Fibroblast of skin of back (primary cell): Measurements from ENCODE around the gene ANKRD35.

ENCODE experiments used
- DNase-seq: peaks from one replicate; pipeline ENCODE4 v3.0.0-alpha.2; 2013

ANKRD35 gene

DNA sequence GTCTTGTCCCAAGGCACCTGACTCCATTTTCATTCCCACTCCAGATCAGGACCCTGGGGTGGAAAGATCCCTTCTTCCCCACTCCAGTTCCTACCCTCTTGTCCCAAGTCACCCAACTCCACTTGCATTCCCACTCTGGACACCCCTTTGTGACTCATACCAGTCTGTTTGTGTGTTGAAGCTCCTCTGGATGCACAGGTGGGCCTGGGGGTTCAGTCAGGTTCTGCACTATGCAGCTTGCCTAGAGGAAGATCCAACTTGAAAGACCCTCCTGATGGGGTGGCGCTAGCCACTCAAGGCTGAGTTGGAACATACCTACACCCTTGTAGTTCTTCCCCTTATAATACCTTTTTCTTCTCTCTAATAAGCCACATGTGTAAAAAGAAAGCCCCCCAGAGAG, 9.8 kb upstream of the ANKRD35 start:
- no peak for DNase-seq

DNA sequence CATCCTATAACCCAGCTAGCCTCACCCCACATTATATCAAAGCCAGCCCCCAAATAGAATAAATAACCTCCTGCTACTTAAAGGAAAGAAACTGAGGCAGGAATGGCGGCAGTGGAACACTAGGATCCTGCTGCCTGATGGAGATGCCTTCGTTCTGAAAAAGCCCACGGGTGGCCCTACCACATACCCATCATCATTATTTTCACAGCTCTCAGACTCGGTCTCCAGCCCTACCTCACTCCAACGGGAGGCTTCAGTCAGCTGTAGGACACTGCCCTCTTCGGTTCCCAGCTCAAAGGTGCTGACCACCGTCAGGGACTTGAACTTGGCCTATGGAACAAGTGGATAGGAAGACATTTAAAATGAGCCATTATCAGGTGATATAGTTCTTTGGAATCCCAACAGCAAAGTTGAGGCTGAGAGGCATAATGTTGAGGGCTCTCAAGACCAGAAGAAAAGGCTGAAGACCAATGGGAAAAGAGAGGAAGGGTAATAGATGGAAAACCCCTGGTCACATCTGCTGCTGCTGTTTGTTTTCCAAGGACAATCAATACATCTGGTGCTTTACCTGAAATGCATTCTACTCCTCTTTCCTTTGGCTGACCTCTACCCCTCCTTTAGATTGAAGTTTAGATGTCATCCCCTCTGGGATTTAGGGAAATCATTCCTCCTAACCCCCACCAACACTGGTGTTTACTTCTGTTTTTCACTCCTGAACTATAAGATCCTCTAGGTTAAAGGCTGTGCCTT, 7.8 kb upstream of the ANKRD35 start:
- no peak for DNase-seq

DNA sequence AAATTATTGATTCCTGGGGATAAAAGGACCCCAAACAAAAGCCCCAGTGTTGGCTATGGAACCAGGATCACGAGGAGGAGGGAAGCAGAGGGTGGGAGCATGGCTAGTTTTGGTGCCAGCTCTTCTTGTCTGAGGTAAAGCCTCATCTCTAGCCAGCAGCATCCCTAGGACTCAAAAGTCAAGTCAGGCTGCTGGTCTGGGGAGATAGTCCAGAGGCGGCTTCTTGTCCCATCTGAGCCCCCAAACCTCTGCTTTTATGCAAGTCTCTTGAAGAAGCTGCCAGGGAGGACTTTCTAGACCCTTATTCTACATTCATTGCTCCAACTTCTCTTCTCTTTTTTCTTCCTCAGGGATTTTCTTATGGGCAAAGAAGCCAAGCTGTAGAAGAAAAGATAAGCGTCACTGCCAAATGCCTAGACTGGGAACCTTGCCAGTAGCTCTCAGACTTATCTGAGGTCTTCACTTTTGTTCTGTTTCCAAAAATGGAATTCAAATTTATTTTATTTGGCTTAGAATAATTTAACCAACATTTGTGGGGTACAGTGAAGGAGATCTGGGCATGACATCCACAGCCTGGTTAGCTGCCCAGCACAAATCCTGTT, 6.9 kb upstream of the ANKRD35 start:
- DNase-seq: peak; percentile 58

DNA sequence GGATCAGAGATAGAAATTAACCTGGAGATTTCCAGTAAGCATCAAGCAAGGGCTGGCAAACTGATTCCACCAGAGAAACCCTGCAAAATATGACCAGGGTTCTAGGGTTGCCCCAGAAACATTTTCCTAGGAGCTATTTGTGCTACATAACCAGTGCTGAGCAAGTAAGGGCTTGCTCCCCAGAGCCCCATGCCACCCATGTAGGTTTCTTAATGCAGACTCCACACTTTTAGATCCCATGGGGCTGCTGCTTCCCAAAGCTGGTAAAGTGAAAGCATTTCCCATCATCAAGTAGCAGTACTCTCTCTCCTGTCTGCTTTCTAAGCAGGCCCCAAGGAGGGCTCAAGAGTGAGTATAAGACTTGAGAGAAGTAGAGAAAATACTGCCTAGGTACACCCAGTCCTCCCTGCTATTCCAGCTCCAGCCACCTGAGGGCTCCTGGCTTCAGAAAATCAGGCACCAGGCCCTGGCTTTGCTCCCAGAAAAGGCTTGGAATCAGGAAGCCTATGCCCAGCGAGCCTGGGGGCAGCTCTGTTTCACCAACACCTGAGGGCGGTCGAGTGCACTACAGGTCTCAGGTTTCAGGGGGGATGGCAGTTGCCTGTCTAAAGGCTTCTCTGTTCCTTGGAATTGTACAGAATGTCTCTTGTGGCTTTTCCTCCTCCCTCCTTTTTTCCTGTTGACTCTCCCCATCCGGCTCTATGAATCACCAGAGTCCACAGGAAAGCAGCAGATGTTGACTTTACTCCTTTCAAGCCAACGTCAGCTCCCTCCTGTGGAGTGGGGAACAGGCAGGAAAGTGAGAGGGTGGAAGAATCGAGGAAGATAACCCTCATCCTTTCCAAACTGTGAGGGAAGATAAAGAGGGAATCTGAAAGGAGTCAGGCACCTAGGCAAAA, 6.2 kb upstream of the ANKRD35 start:
- DNase-seq: peak; percentile 99

DNA sequence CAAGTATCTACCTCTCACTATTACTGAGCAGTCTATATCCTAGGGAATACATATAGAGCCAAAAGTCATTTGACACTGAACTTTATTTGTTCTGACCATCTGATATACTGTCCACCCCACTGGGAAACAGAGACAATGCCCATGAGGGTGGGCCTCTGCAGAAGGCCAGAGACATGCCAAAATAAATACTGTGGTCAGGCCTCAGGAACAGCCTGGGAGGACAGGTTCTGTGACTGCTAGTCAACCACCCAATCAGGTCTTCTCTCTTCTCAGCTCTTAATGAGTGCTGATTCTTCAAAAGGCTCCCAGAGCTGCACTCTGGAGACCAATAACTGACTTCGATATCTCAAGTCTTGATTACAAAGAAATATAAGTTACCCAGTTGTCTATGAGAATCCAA, 5.5 kb upstream of the ANKRD35 start:
- peak; percentile 45 for DNase-seq

DNA sequence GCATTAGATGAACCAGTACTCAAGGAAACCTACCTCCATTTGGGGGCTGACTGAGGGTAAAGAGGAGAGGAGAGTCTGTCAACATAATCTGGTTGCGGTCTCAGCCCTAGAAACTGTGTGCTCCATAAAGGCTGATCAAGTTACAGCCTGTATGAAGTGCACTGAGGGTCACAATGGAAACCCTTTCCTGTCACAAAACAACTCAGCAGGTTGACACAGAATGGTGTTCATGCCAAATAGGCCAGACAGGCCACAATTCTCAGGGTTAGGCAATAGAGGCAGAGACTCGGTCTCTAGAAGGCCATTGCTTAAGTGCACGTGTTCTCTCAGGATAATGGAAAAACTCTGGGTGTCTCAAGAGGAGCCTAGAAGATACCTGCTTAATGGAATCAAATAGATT, 4.1 kb upstream of the ANKRD35 start:
- no peak for DNase-seq

DNA sequence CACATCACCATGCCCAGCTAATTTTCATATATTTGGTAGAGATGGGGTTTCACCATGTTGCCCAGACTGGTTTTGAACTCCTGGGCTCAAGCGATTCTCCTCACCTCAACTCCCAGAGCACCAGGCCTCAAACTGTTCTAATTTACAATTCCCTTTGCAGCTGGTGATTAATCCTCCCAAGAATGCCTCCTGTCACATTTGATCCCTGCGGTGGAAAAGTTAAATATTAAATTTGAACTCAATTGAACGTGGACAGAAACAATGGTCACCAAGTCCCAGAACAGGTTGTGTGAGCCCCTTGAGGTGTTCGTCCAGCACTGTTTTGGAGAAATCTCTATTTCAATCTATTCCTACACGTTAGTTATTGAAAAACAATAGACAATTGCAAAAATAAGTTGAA, 2.0 kb upstream of the ANKRD35 start:
- DNase-seq: no peak

DNA sequence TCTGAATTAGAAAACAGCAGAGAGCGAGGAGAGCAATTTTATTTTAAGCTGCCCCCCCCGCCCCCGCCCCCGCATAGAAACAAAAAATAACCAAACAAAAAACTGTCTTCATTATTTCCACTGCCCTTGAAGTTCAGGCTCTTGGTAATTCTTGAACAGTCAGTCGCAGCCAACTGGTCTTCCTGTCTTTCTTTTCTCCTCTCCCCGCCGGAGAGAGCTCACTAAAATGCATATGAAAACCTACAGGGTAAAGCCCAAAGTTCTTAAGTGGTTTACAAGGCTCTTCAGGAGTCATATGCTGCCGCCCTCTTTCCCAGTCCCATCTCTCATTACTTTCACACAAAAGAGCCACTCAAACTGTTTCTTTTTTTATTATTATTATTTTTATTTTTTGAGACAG, 1.1 kb upstream of the ANKRD35 start:
- no peak for DNase-seq

DNA sequence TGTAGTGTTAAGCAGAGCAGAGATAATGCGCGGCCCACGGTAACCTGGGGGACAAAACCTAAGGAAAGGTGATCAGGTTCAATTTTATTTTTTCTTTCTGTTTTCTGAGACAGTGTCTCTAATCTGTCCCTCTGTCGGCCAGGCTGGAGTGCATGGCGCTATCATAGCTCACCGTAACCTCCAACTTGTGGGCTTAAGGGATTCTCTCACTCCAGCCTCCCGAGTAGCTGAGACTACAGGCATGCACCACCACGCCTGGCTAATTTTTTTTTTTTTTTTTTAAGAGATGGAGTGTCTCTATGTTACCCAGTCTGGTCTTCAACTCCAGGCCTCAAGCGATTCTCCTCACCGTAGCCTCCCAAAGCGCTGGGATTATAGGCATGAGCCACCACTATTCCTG, 724 bp upstream of the ANKRD35 start:
- no peak for DNase-seq

DNA sequence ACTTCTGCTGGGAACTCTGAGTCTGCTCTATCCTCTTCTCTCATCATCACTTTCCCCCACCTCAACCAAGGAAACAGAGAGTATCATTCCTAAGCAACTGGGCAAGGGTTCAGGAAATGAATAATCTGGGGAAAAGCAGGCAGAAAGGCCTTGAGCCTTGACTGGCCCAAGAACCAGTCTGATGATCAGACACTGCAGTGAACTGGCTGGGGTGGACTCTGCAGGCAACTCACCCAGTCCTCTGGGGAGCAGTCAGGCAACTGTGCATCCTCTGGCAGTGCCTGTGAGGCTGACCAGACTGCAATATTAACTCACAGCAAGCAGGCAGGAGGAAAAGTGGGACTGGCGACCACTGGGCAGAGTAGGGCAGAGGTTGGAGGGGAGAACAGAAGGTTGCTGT, 991 bp downstream of the ANKRD35 start:
- DNase-seq: peak; percentile 54

DNA sequence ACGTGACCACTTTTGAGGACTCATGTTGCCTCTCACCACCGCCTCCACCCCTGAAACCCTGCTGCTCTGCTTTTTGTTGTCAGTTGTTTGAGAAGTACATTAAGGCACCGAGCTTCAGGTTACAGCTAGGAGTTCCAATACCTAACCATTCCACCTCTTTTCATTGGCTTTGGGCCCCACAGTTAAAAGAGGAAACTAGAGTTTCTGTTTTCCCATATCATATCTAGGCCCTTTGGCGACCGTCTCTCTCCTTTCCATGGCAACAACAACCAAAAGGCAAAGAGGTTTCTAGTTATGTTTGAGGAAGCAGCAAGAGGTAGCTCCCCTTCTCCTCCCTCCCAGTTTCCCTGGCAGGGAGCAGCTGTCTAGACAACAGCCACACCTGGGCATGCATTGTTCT, 5.9 kb downstream of the ANKRD35 start:
- no peak for DNase-seq

DNA sequence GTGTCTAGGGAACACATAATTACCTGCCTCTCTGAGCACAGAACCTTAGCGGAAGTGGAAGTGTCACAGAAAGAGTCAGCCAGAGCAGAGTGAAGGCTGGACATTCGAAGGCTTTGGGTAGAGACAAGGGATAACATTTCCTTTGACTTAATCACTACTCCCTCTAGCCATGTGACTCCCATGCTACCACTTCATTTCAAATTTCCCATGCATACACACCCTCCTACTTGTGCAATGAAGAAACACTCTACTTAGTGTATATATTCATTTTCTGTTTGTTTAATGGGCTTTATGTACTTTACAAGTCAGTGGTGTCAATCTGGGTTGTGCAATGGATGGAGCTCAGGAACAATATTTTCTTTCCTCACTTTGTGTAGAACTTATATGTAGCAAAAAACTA, 6.9 kb downstream of the ANKRD35 start:
- DNase-seq: no peak

DNA sequence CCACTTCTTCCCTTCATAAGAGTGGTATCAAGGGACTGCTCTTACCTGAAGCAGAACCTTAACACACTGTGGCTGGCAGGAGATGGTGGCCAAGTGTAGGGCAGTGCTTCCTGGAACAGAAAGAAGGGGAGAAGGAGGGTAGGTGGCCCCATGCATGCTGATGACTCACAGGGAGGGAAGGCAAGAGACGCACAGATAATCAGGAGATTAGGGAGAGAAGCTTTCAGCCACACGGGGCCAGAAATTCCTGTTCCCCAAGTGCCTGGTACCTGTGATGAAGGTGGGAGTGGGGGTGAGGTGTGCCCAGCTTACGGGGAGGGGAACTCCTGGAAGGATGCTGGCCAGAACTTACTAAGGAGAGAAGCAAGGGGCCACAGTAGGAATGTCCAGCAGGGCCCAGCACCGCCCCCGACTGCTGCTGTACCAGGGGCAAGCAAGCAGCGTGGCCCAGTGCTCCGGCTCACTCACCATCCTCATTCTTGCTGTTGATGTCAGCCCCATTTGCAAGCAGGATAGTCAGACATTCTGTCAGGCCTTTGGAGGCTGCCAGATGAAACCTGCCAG, 7.7 kb downstream of the ANKRD35 start:
- DNase-seq: no peak

DNA sequence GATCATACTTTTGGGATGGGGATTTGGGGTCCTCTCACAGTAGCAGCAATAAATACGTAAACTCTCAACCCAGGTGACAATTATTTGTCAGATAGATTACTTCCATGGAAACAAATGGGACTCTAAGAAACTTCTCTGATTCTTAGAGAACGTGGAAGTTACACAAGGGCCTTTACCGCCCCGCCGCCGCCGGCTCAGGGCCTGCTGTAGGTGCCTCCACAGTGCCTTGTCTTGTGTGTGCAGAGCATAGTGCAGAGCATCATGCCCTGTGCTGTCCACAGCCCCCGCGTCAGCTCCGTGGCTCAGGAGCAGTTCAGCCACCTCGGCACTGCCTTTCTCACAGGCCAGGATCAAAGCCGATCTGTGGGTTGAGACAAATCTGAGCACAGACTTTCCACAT, 11.0 kb downstream of the ANKRD35 start:
- DNase-seq: no peak

DNA sequence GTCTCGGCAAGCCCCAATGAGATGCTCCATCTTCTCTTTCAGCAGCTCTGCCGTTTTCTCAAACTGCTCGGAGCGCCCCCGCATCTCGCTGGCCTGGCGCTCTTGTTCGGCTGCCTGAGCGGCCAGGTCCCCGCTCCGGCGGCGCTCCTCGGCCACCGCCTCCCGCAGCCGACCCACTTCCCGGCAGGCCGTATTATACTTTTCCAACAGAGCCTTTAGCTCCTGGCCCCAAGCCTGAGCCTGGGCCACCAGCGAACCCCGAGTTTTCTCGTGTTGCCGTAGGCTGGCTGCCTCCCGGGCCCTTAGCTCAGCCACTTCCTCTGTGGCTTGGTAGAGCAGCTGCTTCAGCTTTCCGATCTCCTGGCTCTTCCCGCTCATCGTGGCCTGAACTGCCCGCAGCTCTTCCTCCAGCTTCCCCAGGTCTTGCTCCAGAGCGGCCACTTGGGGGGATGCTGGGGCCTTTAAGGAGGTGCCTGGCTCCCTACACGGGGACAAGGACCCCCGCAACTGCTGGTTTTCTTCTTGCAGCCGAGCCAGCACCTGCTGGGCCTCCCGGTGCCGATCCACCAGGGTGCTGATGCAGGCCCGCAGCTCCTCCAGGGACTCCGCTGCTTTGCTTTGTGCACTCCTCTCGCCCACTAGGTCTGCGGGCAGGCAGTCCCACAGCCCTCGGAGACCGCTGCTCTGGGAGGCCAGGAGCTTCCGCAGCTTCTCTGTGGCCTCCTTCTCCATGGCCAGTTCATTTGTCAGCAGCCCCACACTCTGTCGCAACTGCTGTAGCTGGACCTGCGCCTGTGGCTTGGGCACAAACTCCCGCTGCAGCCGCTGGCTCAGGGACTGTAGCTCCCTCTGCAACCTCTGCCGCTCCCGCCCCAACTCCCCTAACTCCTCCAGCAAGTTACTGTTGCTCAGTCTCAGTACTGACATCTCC, 13.4 kb downstream of the ANKRD35 start:
- peak; percentile 26 for DNase-seq

DNA sequence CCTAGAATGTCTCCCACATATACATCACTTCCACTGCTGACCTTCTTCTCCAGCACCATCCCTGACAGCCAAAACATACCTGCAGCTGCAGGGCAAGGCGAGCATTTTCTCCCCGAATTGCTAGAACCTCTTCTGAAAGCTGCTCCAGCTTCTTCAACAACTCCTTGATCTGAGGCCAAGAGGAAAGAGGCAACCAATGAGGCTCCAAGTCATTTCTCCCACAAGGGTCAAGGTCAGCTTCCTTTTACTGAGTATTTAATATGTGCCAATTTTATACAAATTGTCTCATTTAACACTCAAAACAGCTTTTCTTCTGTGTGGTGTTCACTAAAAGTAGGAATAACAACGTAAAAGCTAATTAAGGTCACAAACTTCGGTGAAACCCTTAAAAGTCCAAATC, 17.4 kb downstream of the ANKRD35 start:
- no peak for DNase-seq

DNA sequence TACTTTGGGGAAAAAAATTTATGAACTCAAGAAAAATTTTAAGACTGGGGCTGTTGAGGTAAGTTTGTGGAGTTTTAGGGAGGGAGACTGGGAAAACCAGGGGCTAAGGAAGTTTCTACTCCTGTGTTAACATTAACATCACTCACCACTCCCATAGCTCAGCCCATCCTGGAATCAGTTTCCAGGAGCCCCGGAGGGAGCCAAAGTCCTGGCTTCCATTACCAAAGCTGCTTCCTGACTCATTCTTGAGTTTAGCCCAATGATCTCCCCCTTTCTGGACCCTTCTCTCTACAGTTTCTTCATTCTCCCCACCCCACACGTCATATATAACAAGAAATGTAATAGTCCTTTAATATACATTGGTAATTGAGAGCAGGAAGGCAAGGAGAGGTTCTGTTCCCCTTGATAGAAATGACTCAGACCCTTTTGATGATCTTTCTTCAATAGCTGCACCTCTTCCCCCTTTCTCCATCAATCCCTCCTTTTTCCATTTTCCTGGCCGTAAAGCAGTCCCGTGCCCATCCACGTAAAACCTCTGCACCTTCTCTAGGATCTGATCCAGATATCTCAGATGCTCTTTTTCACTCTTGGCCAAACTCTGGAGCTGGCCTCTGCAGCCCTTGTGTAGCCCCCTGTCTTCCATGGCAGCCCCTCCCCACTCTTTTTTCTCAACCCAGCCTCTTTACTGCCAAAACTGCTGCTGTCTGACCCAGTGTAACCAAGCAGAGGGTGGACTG, 22.2 kb downstream of the ANKRD35 start:
- DNase-seq: no peak

DNA sequence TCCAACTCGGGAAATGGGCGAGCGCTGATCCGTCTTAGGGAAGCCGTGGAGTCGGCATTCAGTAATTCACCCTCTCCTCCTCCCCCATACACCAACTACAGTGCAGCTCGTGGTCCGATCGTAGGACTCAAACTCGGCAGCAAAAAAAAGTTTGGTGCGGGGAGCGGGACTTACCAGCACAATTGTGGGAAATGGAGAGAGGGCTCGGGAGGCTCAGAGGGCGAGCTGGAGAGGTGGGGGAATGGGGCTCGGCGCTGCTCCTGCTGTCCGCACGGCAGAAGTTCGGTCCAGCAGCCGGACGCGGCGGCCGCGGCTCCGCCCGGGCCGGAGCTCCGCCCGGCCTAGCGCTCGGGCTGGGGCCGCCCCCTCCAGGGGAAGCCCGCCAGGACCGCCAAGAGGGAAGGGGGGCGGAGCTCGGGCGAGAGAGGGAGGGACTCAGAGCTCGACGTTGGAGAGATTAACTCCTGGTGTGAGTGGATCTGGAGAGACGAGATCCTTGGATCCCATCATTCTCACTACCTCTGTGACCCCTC, 26.1 kb downstream of the ANKRD35 start:
- DNase-seq: peak; percentile 90

DNA sequence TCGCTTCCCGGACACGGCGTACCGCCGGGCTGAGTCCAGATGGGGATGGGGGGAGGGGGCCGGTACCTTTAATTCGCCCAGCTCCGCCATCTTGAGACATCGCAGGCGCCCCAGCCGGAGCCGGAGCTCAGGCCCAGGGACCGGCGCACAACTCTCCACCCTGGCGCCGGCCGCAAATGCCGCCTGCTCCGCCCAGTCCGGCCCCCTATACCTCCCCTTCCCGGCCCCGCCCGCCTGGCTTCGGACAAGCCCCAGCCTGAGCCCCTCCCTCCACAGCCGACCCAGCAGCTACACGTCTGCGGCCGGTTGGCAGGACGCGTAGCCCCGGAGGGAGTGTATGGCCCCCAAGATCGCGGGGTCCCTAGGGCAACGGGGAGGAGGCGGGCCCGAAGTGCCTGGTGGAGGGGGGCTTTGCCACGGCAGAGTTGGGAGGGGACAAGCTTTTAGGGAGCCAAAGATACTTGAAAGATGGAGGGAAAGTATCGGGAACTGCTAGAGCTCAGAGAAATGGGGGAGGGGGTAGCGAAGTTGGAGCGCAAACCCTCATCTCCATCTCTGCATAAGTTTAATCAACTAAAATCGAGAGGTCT, 26.7 kb downstream of the ANKRD35 start, which contains the start of gene PIAS3:
TSS of gene PIAS3 (minus strand) at position 181 of the 590 bp plus-strand sequence. CDS start at position 90, 91 bp downstream.
- DNase-seq: peak; percentile 95

DNA sequence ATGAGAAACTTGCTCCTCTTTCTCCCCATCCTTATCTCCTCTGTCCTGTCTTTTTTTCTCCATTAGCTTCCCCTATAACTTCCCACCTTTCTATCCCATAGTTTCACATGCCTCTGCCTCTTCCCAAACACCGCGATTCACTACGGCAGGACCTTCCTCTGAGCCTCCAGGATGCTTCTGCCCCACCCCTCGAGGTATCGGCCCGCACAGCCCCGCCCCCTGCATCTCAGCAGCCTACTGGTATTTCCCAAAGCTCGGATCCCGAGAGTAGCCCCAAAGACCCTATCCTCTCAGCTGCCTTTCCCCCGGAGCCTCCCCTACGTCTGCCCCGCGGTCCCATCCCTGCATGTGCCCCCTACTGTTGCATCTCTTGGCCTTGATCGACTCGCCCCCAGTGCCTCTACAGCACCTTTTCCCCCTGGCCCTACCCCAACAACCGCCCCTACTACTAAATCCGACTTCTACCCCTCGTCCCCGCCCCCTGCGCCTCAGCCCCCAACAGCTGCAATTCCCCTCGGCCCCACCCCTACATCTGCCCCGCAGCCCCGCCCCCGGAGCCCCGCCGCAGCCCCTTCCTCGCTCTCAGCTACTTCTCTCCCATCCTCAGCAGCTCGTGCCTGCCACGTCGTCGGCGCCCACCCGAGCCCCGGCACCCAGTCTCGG, 27.3 kb downstream of the ANKRD35 start:
- DNase-seq: peak; percentile 47
